ENCODE results near the gene FYB1.

GRCh38 chr5:39226558-39226957 lies 7.2 kb upstream of the FYB1 start:
- TF ChIP-seq, protein P1, sequence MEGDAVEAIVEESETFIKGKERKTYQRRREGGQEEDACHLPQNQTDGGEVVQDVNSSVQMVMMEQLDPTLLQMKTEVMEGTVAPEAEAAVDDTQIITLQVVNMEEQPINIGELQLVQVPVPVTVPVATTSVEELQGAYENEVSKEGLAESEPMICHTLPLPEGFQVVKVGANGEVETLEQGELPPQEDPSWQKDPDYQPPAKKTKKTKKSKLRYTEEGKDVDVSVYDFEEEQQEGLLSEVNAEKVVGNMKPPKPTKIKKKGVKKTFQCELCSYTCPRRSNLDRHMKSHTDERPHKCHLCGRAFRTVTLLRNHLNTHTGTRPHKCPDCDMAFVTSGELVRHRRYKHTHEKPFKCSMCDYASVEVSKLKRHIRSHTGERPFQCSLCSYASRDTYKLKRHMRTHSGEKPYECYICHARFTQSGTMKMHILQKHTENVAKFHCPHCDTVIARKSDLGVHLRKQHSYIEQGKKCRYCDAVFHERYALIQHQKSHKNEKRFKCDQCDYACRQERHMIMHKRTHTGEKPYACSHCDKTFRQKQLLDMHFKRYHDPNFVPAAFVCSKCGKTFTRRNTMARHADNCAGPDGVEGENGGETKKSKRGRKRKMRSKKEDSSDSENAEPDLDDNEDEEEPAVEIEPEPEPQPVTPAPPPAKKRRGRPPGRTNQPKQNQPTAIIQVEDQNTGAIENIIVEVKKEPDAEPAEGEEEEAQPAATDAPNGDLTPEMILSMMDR (IDR thresholded peaks at IDR 0.05) = no peak
- TF ChIP-seq EP300 (IDR thresholded peaks at IDR 0.05) = no peak
